ENCODE results near the gene WDR38. TPM values are rescaled to one million over a fixed set of nuclear protein-coding genes. Genes with fewer than 3 reads are reported as not detected.

The WDR38 gene, protein sequence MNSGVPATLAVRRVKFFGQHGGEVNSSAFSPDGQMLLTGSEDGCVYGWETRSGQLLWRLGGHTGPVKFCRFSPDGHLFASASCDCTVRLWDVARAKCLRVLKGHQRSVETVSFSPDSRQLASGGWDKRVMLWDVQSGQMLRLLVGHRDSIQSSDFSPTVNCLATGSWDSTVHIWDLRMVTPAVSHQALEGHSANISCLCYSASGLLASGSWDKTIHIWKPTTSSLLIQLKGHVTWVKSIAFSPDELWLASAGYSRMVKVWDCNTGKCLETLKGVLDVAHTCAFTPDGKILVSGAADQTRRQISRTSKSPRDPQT
- not detected for polyA plus RNA-seq

GRCh38 chr9:124852829-124853531 lies at the start of gene WDR38:
Gene WDR38 (plus strand): TSS chr9:124853460. CDS start chr9:124853532, 72 bp downstream.
- peak within 1 kb of the TSS; percentile 67 to 68 (median 67) for H3K27ac Mint-ChIP-seq
- peak within 1 kb of the TSS; percentile 38 to 84 (median 65) for H3K4me3 Mint-ChIP-seq
- H3K36me3 Mint-ChIP-seq = no peaks in the 10 kb centered on the region
- H3K9me3 Mint-ChIP-seq = no peaks in the 10 kb centered on the region
- H3K27me3 Mint-ChIP-seq = no peaks in the 10 kb centered on the region
- peaks cover 0 to 8% (median 8%) of the 10 kb centered on the region in 3 donors for H3K4me1 Mint-ChIP-seq

- no peak overlapping the region for H3K27ac Mint-ChIP-seq
- no peaks in the 10 kb centered on the region for H3K27me3 Mint-ChIP-seq
- peaks cover 8 to 20% (median 14%) of the 10 kb centered on the region in 3 donors for H3K4me1 Mint-ChIP-seq
- H3K4me3 Mint-ChIP-seq = no peak overlapping the region
- H3K9me3 Mint-ChIP-seq = no peaks in the 10 kb centered on the region
- H3K36me3 Mint-ChIP-seq = peaks cover 2% of the 10 kb centered on the region
Measured at GRCh38 chr9:124803911-124804310, 49.3 kb upstream of the WDR38 start.

DNA sequence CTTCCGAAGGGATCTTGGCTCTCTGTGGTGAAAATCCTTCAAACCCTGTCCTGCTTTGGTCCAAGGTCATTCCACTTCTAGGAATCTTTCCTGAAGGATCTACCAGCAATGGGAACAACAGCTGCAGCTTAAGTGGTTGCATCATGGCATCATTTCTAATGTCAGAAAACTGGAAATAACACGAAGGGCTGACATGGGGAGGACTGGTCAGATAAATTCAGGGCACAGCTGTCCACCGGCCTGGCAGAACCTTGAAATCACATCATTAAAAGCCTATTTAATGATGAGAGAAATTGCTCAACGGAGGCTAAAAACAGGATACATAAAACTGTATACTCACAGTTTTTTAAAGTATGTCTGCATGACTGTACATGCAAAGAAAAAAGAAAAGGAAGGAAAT lies 48.1 kb upstream of the WDR38 start:
- Mint-ChIP-seq H3K27ac (no peak overlapping the region), H3K36me3 (peaks cover 4% of the 10 kb centered on the region), H3K4me1 (peaks cover 8 to 15% (median 9%) of the 10 kb centered on the region in 3 donors), H3K27me3 (no peaks in the 10 kb centered on the region), H3K9me3 (no peaks in the 10 kb centered on the region), H3K4me3 (no peak overlapping the region)

DNA sequence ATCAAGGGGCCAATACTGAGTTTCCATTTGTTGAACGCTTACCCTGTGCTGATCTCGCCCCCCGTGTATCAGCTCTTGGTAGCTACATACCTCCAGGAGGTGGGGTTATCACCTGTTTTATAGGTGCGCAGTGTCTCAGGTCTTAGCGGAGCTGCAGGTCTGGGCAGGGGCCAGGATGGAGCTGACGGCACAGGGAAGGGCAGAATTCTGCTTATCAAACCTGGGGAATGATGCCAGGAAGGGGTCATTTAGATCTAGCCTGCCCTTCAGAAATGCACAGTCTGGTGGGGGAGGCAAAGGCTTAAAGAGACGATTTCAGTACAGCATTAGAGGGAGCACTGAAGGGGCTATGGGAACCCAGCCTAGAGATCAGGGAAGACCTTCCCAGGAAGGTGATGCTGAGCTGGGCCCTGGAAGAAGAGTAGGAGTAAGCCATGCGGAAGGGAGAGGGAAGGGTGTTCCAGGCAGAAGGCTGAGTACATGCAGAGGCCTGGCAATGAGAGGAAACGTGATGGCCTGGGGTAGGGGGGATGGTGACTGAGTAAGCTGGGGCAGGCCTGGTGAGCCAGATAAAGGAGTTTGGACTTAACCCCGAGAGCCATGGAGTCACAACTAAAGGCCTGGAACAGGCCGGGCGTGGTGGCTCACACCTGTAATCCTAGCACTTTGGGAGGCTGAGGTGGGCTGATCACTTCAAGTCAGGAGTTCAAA lies 44.9 kb upstream of the WDR38 start:
- Mint-ChIP-seq H3K36me3 (peaks cover 2% of the 10 kb centered on the region), H3K4me1 (peaks cover 0 to 3% (median 0%) of the 10 kb centered on the region in 3 donors)

DNA sequence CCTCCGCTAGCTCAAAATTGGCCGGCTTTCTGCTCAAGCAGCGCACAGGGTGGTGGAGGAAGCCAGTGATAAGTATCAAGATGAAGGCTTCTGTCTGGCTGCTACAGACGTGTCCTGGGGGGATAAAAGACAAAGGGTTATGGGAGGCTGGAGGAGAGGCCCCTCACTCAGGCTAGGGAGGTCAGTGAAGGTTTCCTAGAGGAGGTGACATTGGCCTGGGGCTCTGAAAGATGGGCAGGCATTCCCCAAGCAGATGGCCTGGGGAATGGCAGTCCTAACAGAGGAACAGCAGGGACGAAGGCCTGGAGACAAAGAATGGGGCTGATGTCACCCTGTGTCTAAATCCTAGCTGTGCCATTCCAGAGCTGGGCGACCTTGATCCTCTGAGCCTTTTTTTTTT lies 44.0 kb upstream of the WDR38 start:
- H3K36me3 Mint-ChIP-seq = peaks cover 2% of the 10 kb centered on the region
- peaks cover 0 to 3% (median 0%) of the 10 kb centered on the region in 3 donors for H3K4me1 Mint-ChIP-seq
- no peak overlapping the region for H3K27ac Mint-ChIP-seq
- no peaks in the 10 kb centered on the region for H3K9me3 Mint-ChIP-seq
- H3K27me3 Mint-ChIP-seq = no peaks in the 10 kb centered on the region
- no peak overlapping the region for H3K4me3 Mint-ChIP-seq

More for the DNA sequence above, 44.9 kb upstream of the WDR38 start:
- H3K27me3 Mint-ChIP-seq = no peaks in the 10 kb centered on the region
- H3K27ac Mint-ChIP-seq = no peak overlapping the region
- no peak overlapping the region for H3K4me3 Mint-ChIP-seq
- H3K9me3 Mint-ChIP-seq = no peaks in the 10 kb centered on the region

DNA sequence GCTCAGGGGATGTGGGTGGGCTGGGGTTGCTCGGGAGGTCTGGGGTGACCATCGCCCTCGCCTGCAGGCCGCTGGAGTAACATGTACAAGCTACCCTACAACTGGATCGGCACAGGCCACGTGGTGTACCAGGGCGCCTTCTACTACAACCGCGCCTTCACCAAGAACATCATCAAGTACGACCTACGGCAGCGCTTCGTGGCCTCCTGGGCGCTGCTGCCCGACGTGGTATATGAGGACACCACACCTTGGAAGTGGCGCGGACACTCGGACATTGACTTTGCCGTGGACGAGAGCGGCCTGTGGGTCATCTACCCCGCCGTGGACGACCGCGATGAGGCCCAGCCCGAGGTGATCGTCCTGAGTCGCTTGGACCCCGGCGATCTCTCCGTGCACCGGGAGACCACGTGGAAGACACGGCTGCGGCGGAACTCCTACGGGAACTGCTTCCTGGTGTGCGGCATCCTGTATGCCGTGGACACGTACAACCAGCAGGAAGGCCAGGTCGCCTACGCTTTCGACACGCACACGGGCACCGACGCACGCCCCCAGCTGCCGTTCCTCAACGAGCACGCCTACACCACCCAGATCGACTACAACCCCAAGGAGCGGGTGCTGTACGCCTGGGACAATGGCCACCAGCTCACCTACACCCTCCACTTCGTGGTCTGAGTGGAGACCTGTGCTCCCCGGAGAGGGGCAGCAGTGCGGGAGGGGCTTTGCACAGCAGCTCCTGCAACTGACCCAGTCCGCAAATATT lies 43.3 kb upstream of the WDR38 start:
- no peak overlapping the region for H3K27ac Mint-ChIP-seq

GRCh38 chr9:124810663-124811355 lies 42.5 kb upstream of the WDR38 start:
- H3K27ac Mint-ChIP-seq = no peak overlapping the region
- no peak overlapping the region for H3K4me3 Mint-ChIP-seq
- H3K4me1 Mint-ChIP-seq = peaks cover 0 to 3% (median 0%) of the 10 kb centered on the region in 3 donors
- peaks cover 2% of the 10 kb centered on the region for H3K36me3 Mint-ChIP-seq
- no peaks in the 10 kb centered on the region for H3K27me3 Mint-ChIP-seq
- H3K9me3 Mint-ChIP-seq = no peaks in the 10 kb centered on the region

More for the DNA sequence above, 43.3 kb upstream of the WDR38 start:
- no peaks in the 10 kb centered on the region for H3K9me3 Mint-ChIP-seq
- no peak overlapping the region for H3K4me3 Mint-ChIP-seq
- H3K4me1 Mint-ChIP-seq = peaks cover 0 to 3% (median 0%) of the 10 kb centered on the region in 3 donors
- peaks cover 2% of the 10 kb centered on the region for H3K36me3 Mint-ChIP-seq
- no peaks in the 10 kb centered on the region for H3K27me3 Mint-ChIP-seq

DNA sequence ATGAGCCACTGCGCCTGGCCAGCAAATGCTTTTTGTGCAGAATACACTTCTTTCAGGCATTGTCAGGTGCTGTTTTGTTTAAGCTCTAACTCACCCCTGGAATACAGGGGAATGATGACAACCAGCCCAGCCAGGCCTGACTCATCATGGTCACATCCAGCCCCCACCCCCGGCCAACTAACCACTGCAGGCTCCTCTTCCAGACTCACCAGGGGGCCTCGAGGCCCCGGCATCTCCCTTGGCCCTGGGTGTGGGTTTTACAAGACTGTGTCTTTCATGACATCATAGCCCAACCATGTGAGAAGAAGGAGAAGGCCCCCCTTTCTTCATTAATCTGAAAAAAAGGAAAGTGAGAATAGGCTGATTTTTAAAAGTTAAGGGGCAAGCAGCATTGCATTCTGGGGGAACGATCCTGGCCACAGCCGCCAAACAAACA lies 40.8 kb upstream of the WDR38 start:
- Mint-ChIP-seq H3K9me3 (no peaks in the 10 kb centered on the region), H3K27ac (no peak overlapping the region), H3K4me3 (no peak overlapping the region), H3K36me3 (peaks cover 2% of the 10 kb centered on the region), H3K4me1 (peaks cover 0 to 6% (median 0%) of the 10 kb centered on the region in 3 donors), H3K27me3 (peaks cover 4% of the 10 kb centered on the region)

- Mint-ChIP-seq H3K4me3 (no peak overlapping the region), H3K27ac (no peak overlapping the region), H3K9me3 (no peaks in the 10 kb centered on the region), H3K36me3 (peaks cover 2% of the 10 kb centered on the region), H3K27me3 (peaks cover 4% of the 10 kb centered on the region), H3K4me1 (peaks cover 0 to 6% (median under 1%) of the 10 kb centered on the region in 3 donors)
Measured at GRCh38 chr9:124813041-124813440, 40.2 kb upstream of the WDR38 start.

DNA sequence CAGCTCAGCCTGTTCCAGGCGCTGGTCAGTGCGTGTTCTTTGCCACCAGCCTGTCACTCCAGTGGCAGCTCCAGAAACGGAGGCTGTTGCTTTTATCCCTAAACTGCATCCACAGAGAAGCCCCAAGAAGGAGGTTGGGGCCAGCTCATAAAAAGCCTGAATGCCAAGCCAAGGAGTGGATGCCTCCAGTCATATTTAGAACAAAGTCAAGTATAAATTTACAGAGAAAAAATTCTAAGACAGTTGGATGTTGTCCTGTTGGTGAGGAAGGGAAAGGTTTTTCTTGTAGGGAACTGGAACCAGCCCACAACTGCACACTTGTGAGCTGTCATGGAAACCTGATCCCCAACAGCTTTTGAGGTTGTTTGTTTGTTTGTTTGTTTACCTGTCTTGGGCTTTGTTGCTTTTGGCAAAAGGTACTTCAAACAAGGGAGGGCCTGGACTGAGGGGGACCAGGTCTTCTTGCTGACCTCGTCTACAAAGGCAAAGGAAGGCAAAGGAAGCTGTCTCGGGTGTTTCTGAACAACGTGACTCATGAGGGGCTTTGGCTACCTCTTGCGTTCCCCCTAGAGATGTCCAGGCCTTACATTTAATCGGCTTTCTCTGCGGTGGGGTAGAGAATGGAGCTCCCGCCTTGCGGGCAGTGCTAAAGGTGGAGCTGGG lies 39.6 kb upstream of the WDR38 start:
- Mint-ChIP-seq H3K27me3 (peaks cover 4% of the 10 kb centered on the region), H3K36me3 (peaks cover 2% of the 10 kb centered on the region), H3K4me1 (peaks cover 0 to 6% (median 5%) of the 10 kb centered on the region in 3 donors), H3K9me3 (no peaks in the 10 kb centered on the region), H3K4me3 (no peak overlapping the region), H3K27ac (no peak overlapping the region)

GRCh38 chr9:124814164-124814535 lies 39.1 kb upstream of the WDR38 start:
- Mint-ChIP-seq H3K36me3 (peaks cover 2% of the 10 kb centered on the region), H3K27ac (no peak overlapping the region), H3K9me3 (no peaks in the 10 kb centered on the region), H3K4me3 (no peak overlapping the region), H3K4me1 (peaks cover 0 to 6% (median 5%) of the 10 kb centered on the region in 3 donors), H3K27me3 (peaks cover 4% of the 10 kb centered on the region)

DNA sequence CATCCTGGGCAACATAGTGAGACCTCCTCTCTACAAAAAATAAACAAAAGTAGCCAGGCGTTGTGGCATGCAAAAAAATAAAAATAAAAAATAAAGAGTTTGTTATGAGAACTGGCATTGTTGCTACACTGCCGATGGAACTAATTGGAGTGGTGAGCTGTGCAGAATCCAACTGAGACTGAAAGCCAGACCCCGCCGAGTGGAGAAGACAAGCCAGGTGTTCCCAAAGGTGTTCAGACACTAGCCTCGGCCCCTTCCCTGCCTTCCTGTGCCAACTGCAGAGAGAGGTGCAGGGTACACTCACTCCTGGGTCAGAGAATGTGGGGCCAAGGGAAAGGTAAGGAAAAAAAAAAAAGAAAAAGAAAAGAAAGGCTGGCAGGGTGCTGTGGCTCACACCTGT lies 37.7 kb upstream of the WDR38 start:
- no peaks in the 10 kb centered on the region for H3K36me3 Mint-ChIP-seq
- no peaks in the 10 kb centered on the region for H3K9me3 Mint-ChIP-seq
- H3K4me1 Mint-ChIP-seq = peaks cover 0 to 6% (median 5%) of the 10 kb centered on the region in 3 donors
- no peak overlapping the region for H3K4me3 Mint-ChIP-seq
- peaks cover 4% of the 10 kb centered on the region for H3K27me3 Mint-ChIP-seq
- no peak overlapping the region for H3K27ac Mint-ChIP-seq

DNA sequence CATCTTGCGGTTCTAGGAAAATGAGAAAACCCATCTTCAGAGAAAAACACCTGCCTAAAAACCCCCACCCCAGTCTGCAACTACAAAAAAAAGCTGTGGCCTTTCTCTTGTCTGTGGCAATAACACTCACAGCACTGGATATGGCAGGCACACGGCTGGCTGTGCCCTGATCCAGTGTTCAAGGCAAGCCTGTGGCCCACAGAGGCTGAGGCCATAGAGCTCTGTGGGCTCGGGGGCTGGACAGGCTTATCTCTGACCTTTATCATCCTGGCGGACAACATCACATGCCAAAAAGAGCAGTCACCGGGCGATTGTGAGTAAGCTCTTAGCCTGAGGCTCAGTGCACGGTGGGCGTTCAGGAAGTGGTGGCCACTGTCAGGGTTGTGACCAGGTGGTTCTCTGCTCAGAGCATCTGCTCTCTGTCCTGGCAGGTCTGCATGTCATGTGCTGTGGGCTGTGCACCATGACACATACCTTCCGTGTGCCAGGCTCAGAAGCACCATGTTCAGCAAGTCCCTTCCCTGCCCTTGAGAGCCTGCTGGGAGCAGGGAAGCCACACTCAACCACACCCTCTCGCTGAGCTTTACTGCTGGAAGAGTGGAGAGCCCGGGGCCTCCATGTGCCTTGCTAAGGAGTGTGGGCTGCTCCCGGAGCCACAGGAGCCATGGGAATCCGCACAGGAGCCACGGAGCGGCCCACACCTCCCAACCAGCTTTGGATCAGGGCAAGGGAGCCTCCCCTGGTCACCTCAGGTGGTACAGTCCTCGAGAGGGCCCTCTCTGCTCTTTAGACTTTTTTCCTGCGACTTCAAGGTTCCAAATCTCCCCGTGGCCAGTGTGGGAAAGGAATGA lies 34.6 kb upstream of the WDR38 start:
- peaks cover 0 to 5% (median 3%) of the 10 kb centered on the region in 3 donors for H3K4me1 Mint-ChIP-seq
- H3K27ac Mint-ChIP-seq = no peak overlapping the region
- no peaks in the 10 kb centered on the region for H3K9me3 Mint-ChIP-seq
- H3K4me3 Mint-ChIP-seq = peak overlapping the region in 1 of 4 donors; percentile 57
- peaks cover 4% of the 10 kb centered on the region for H3K27me3 Mint-ChIP-seq
- H3K36me3 Mint-ChIP-seq = no peaks in the 10 kb centered on the region
